Activated T-helper 17 cell treated with anti-CD3 and anti-CD28 coated beads, Interleukin-2, amount 50 U/mL, for 72 hours (primary cell): ENCODE measurements around the gene ABCB1. TPM values are rescaled to one million over a fixed set of nuclear protein-coding genes. Genes with fewer than 3 reads are reported as not detected.

ENCODE experiments used
- ATAC-seq: fragments of 150-1000 bp; cut with Tn5 transposase; replicated peaks from 2 replicates; pipeline ENCODE4 v1.10.0; 2021; ENCODE audit warnings: mild to moderate bottlenecking, moderate library complexity
- H3K27ac Mint-ChIP-seq: one replicate; pipeline ENCODE4 v1.8.0; 2022; ENCODE audit warnings: mixed read lengths
- H3K27me3 Mint-ChIP-seq: one replicate; pipeline ENCODE4 v1.8.0; 2022; ENCODE audit warnings: mixed read lengths
- H3K36me3 Mint-ChIP-seq: one replicate; pipeline ENCODE4 v1.8.0; 2022; ENCODE audit warnings: low read depth, mild to moderate bottlenecking, mixed read lengths
- H3K4me1 Mint-ChIP-seq: one replicate; pipeline ENCODE4 v1.8.0; 2022; ENCODE audit warnings: mixed read lengths
- H3K4me3 Mint-ChIP-seq: one replicate; pipeline ENCODE4 v1.8.0; 2022; ENCODE audit warnings: mild to moderate bottlenecking, mixed read lengths
- H3K9me3 Mint-ChIP-seq: one replicate; pipeline ENCODE4 v1.8.0; 2022; ENCODE audit warnings: mixed read lengths
- total RNA-seq, 2 donors: library from RNA; stranded (reverse); gene quantifications; one replicate each; pipeline ENCODE4 v1.2.3, GENCODE V29; 2022

Gene ABCB1
- total RNA-seq = 10 to 100 TPM; 14.7 to 19.0 TPM

GRCh38 chr7:87600130-87601124 is at the start of gene ABCB1:
Gene ABCB1, minus strand, starts transcription at chr7:87600884. Its CDS starts 700 bp downstream, at chr7:87600184.
- ATAC-seq = peak; percentile 94
- Mint-ChIP-seq H3K4me3 (peak within 1 kb of the TSS; percentile 82), H3K9me3 (no peaks in the 10 kb centered on the region), H3K36me3 (peaks cover 5% of the 10 kb centered on the region), H3K4me1 (peaks cover 10% of the 10 kb centered on the region), H3K27ac (peak within 1 kb of the TSS; percentile 87), H3K27me3 (peaks cover 14% of the 10 kb centered on the region)

DNA sequence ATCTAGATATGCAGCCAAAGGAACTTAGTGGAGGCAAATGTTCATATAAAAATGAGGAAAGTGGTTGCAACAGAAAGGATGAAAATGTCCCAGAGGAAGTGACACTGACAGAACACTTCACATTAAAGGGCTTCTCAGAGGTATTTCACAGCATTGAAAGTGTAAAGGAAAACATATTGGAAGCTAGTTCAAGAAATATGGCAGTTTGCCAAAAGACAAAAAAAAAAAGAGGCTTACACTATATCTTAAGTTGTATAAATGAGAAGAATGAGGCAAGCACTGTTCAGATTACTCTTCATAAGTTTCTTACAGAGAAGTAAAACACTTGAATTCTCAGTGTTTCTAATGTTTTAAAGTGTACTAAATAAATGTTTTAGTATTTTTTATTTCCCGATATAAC is 47.6 kb upstream of the ABCB1 start:
- ATAC-seq = no peak

DNA sequence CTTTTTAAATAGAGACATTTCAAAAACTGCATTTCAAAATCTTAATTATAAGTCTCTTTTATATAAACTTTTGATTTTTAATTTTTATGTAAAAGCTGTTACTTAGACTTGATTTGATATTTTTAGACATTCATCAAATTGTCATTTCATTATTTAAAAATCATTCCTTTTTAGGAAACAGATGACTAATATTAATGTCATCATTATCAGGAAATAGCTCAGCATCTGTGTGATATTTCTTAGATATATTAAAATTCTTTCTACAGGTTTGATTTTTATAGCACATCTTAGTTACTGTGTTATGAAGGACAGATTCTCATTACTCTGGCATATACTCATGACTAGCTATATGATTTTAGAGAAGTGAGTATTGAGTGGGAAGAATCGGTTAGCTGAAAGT is 44.8 kb upstream of the ABCB1 start:
- Mint-ChIP-seq H3K27ac (no peak overlapping the region), H3K4me3 (no peak overlapping the region), H3K36me3 (no peaks in the 10 kb centered on the region), H3K27me3 (no peaks in the 10 kb centered on the region), H3K9me3 (no peaks in the 10 kb centered on the region), H3K4me1 (no peaks in the 10 kb centered on the region)
- ATAC-seq = no peak

More for the DNA sequence above, 47.6 kb upstream of the ABCB1 start:
- no peaks in the 10 kb centered on the region for H3K9me3 Mint-ChIP-seq
- H3K36me3 Mint-ChIP-seq = no peaks in the 10 kb centered on the region
- H3K4me1 Mint-ChIP-seq = no peaks in the 10 kb centered on the region
- H3K4me3 Mint-ChIP-seq = no peak overlapping the region
- peaks cover 3% of the 10 kb centered on the region for H3K27me3 Mint-ChIP-seq
- H3K27ac Mint-ChIP-seq = no peak overlapping the region

GRCh38 chr7:87635921-87636320 is 35.2 kb upstream of the ABCB1 start:
- no peaks in the 10 kb centered on the region for H3K27me3 Mint-ChIP-seq
- no peaks in the 10 kb centered on the region for H3K4me1 Mint-ChIP-seq
- ATAC-seq = no peak
- peaks cover 4% of the 10 kb centered on the region for H3K9me3 Mint-ChIP-seq
- H3K4me3 Mint-ChIP-seq = no peak overlapping the region
- H3K27ac Mint-ChIP-seq = no peak overlapping the region
- H3K36me3 Mint-ChIP-seq = no peaks in the 10 kb centered on the region

GRCh38 chr7:87628780-87629569 is 28.3 kb upstream of the ABCB1 start:
- Mint-ChIP-seq H3K27me3 (peaks cover 3% of the 10 kb centered on the region), H3K9me3 (no peaks in the 10 kb centered on the region), H3K4me3 (peak overlapping the region; percentile 78), H3K27ac (no peak overlapping the region), H3K4me1 (peaks cover 5% of the 10 kb centered on the region), H3K36me3 (no peaks in the 10 kb centered on the region)
- peak; percentile 28 for ATAC-seq

- Mint-ChIP-seq H3K4me3 (peak overlapping the region; percentile 78), H3K27me3 (peaks cover 3% of the 10 kb centered on the region), H3K36me3 (no peaks in the 10 kb centered on the region), H3K9me3 (no peaks in the 10 kb centered on the region), H3K4me1 (peaks cover 5% of the 10 kb centered on the region), H3K27ac (no peak overlapping the region)
- peak; percentile 23 for ATAC-seq
These were observed 26.9 kb upstream of the ABCB1 start for GRCh38 chr7:87627634-87627994.

GRCh38 chr7:87625101-87625500 is 24.4 kb upstream of the ABCB1 start:
- no peak overlapping the region for H3K27ac Mint-ChIP-seq
- no peaks in the 10 kb centered on the region for H3K36me3 Mint-ChIP-seq
- H3K27me3 Mint-ChIP-seq = peaks cover 3% of the 10 kb centered on the region
- H3K9me3 Mint-ChIP-seq = no peaks in the 10 kb centered on the region
- H3K4me3 Mint-ChIP-seq = no peak overlapping the region
- ATAC-seq = no peak
- peaks cover 5% of the 10 kb centered on the region for H3K4me1 Mint-ChIP-seq

DNA sequence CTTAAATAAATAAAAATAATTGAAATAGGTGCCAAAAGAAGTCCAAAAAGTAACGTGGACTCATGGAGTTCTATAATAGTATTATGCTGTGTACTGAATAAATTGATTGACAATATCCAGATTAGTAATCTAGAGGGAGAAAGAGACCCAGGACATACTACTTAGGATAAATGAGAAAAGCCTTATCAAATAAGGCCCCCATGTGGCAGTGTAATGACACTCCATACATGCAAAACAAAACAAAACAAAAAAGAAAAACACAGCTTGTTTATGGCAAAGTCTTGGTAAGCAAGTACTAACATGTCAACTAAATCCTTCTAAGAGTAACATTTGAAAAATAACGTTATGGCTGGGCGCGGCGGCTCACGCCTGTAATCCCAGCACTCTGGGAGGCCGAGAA is 23.9 kb upstream of the ABCB1 start:
- Mint-ChIP-seq H3K27ac (no peak overlapping the region), H3K4me3 (no peak overlapping the region), H3K27me3 (peaks cover 3% of the 10 kb centered on the region), H3K36me3 (no peaks in the 10 kb centered on the region), H3K9me3 (no peaks in the 10 kb centered on the region), H3K4me1 (peaks cover 5% of the 10 kb centered on the region)
- no peak for ATAC-seq

GRCh38 chr7:87615197-87615596 is 14.5 kb upstream of the ABCB1 start:
- no peaks in the 10 kb centered on the region for H3K4me1 Mint-ChIP-seq
- no peaks in the 10 kb centered on the region for H3K36me3 Mint-ChIP-seq
- no peak for ATAC-seq
- H3K27ac Mint-ChIP-seq = no peak overlapping the region
- peaks cover 10% of the 10 kb centered on the region for H3K27me3 Mint-ChIP-seq
- no peaks in the 10 kb centered on the region for H3K9me3 Mint-ChIP-seq
- no peak overlapping the region for H3K4me3 Mint-ChIP-seq

DNA sequence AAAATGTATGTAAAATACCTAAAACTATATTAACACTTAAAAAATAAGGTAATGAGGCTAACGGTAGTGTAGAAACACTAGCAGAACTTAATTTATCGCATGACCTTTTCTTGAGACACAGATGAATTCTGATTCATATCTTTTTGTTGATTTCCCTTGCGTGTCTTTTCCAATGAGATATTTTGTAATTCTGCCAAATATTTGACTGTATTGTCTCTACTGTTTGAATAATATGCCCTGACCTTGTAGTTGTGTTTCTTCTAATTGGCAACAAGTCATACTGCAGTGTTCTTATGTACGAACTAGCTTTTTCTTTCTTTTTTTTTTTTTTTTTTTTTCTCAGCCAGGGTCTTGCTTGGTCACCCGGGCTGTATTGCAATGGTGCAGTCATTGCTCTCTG is 9.2 kb upstream of the ABCB1 start:
- ATAC-seq = no peak
- Mint-ChIP-seq H3K27me3 (peaks cover 6% of the 10 kb centered on the region), H3K27ac (no peak overlapping the region)

GRCh38 chr7:87608431-87608830 is 7.7 kb upstream of the ABCB1 start:
- no peaks in the 10 kb centered on the region for H3K36me3 Mint-ChIP-seq
- no peaks in the 10 kb centered on the region for H3K4me1 Mint-ChIP-seq
- no peaks in the 10 kb centered on the region for H3K9me3 Mint-ChIP-seq
- H3K27ac Mint-ChIP-seq = no peak overlapping the region
- H3K4me3 Mint-ChIP-seq = no peak overlapping the region
- peaks cover 9% of the 10 kb centered on the region for H3K27me3 Mint-ChIP-seq
- ATAC-seq = no peak

More for the DNA sequence above, 9.2 kb upstream of the ABCB1 start:
- Mint-ChIP-seq H3K4me1 (no peaks in the 10 kb centered on the region), H3K36me3 (no peaks in the 10 kb centered on the region), H3K4me3 (no peak overlapping the region), H3K9me3 (no peaks in the 10 kb centered on the region)

DNA sequence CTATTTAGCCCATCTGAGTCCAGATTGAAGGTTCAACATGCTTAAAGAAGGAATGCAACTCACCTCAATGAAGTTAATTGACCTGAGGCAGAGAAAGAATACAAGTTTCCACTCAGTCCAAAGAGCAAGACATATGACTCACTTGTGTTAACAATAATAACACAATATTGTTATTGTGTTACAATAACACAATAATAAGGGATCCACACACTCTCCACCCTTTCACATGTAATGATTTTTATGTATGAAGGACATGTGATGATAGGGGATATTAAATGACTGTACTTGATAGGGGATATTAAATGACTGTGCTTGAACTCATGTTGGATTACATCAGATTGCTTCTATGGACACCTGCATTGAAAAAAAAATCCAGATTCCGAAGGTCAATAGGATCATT is 3.6 kb upstream of the ABCB1 start:
- Mint-ChIP-seq H3K36me3 (peaks cover 3% of the 10 kb centered on the region), H3K4me3 (no peak overlapping the region), H3K27ac (no peak overlapping the region), H3K9me3 (no peaks in the 10 kb centered on the region), H3K27me3 (peaks cover 16% of the 10 kb centered on the region), H3K4me1 (peaks cover 4% of the 10 kb centered on the region)
- ATAC-seq = no peak

GRCh38 chr7:87599336-87599735 is 1.3 kb downstream of the ABCB1 start:
- Mint-ChIP-seq H3K36me3 (peaks cover 12% of the 10 kb centered on the region), H3K4me3 (peak overlapping the region; percentile 82), H3K9me3 (no peaks in the 10 kb centered on the region), H3K27ac (peak overlapping the region; percentile 87), H3K27me3 (peaks cover 9% of the 10 kb centered on the region), H3K4me1 (peaks cover 10% of the 10 kb centered on the region)
- ATAC-seq = peak; percentile 63

- Mint-ChIP-seq H3K36me3 (peaks cover 12% of the 10 kb centered on the region), H3K4me3 (peak overlapping the region; percentile 82), H3K9me3 (no peaks in the 10 kb centered on the region), H3K27ac (peak overlapping the region; percentile 82), H3K4me1 (peaks cover 10% of the 10 kb centered on the region), H3K27me3 (peaks cover 7% of the 10 kb centered on the region)
- ATAC-seq = no peak
These were observed 2.3 kb downstream of the ABCB1 start for GRCh38 chr7:87598234-87599009.
